ENCODE data around the gene TENT5C.
A peak's percentile ranks its signal among the peaks of the same experiment; 100 is the strongest.

The TENT5C gene

DNA sequence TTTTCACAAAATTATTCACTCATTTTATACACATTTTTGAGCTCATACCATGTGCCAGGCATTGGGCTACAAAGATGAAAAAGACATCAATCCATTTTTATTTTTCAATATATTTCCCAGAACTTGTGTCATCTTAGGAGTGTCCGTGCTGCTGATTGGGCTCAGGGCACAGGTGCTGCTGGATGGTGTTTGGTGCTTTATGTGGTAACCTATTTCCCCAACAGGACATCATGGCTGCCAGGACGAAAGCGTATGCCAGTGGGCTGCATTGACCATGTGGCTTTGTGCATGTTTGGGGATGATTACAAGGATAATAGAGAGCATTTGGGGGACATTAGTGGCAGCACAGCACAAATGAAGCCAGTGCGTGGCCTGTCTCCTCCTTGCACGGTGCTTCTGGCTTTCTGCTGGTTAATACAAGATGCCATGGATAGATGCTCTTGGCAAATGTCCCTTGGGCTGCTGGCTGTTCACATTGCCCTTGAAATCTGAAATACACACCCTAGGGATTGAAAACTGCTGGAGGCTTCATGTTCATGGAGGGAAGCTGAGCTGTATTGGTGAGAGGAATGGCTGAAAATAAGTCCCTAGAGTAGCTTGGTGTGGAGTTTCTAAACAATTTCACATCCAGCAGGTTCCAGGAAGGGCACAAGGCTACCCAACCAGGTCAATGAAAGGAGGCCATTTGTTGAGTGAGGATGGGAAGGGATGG, 52.3 kb downstream of the TENT5C start:
- DNase-seq (ENCODE audit: low spot score) = no peak

DNA sequence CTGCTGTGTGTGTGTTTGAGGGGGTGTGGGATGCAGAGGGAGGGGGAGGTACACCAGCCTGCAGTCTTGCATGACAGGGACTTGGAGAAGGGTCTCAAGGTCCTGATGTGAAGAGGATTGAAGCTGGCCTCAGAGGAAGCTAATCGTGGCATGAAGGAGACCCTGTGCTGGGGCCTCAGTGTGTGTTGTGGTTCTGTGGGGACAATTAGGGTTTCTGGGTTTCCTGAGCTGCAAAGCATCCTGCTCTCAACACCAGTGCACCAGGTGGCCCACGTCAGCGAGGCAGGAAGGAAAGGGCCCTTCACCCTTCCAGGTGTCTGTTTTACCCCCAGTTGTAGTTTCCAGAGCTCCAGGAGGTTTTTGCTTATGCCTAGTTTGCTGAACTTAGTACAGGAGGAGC, 52.8 kb downstream of the TENT5C start:
- DNase-seq (ENCODE audit: low spot score) = no peak

DNA sequence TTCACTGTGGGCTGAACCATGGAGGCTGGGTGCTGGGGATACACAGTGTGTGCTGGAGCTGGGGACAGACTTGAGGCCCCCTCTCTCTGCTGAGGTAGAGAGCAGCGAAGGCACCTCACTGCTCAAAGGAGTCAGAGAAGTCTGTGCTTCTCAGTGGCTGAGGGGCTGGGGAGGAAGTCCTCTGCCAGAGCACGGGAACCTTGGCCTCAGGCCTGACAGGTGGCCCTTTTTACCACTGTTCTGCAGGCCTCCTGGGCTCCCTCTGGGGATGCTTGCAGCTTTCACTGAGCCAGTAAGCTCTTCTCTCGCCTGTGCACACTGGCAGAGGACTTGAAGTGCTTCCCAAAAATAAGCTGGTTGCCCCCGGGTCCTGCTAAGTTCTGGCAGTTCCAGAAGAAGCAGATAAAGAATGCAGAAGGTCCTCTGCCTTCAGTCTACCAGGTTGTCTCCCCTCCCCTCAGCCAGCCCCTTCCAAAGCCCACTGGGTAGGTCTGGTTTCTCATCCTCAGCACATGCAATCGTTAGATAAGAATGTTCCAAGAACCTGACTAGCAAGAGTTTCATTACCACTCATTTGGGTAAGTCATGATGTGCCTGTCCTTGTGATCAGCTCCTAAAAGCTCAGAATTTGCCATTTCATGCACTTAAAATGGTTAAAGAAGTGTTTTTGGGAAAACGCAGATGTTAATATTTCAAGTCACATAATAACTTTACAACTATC, 53.9 kb downstream of the TENT5C start:
- no peak for DNase-seq (ENCODE audit: low spot score)

DNA sequence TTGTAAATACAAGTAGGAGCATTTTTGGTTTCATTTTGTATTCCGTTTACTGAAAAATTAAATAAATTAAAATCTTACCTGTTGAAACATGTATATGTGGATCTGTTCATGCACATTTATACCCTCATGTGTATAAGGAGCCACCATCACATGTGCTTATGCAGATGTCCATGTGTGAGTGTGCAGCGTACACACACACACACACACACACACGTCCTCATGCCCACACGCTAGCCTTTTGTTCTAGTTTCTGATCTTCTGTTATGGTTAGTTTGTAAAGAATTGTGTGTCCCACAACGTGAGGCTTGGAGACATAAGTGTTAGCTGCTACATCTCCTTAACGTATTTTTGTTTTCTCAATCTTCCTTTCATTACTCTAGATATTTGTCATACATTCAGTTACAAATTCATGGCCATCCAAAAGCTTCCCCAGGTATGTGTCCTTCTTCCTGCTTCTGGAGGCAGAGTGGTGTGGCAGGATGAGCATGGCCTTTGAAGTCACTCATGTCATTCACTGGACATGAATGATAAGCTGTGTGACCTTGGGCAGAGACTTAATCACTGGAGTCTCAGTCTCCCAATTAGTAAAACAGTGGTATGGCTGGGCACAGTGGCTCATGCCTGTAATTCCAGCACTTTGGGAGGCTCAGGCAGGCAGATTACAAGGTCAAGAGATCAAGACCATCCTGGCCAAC, 54.6 kb downstream of the TENT5C start:
- DNase-seq (ENCODE audit: low spot score) = no peak

DNA sequence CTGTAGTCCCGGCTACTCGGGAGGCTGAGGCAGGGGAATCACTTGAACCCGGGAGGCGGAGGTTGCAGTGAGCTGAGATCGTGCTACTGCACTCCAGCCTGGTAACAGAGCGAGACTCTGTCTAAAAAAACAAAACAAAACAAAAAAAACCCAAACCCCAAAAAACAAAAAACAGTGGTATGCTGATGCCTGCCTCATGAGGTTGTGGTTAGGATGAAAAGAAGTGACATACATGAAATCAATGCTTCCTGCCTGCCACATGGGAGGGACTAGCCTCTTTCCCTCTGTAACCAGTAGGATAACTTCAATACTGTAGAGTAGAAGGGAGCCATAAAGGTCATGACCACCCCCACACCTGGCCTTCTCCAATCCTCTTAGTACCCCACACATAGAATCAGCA, 55.2 kb downstream of the TENT5C start:
- DNase-seq (ENCODE audit: low spot score) = no peak

DNA sequence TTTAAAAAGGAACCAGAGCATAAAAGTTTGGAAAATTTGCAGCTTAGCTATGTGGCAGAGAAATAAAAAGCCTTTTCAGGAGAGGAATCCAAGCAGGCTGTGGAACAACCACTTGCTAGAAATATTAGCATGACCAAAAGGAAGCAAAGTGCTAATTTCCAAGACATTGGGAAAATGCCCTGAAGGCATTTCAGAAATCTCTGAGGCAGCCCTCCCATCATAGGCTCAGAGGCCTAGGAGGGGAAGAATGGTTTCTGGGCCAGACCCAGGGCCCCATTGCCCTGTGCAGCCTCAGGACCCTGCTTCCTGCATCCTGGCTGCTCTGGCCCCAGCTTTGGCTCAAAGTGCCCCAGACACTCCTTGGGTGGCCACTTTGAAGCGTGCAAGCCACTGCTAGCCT, 56.8 kb downstream of the TENT5C start:
- no peak for DNase-seq (ENCODE audit: low spot score)

DNA sequence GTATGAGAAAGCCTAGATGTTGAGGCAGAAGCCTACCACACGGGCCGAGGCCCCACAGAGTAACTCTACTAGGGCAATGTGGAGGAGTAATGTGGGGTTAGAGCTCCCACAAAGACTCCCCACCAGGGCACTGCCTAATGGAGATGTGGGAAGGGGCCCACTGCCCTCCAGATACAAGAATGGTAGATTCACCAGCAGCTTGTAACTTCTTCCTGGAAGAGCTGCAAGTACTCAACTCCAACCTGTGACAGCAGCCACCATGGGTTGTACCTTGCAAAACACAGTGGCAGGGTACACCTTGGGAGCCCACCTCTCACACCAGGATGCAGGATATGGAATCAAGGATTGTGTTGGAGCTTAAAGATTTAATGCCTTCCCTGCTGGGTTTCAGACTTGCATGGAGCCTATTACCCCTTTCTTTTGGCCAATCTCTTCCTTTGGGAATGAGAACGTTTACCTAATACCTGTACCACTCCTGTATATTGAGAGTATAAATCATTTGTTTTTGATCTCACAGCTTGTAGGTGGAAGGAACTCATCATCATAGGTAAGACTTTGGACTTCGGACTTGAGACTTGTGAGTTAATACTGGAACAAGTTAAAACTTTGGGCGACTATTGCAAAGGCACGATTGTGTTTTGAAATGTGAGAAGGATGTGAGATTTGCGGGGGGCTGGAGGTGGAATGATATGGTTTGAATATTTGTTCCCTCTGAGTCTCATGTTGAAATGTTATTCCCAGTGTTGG, 57.5 kb downstream of the TENT5C start:
- DNase-seq (ENCODE audit: low spot score) = no peak

DNA sequence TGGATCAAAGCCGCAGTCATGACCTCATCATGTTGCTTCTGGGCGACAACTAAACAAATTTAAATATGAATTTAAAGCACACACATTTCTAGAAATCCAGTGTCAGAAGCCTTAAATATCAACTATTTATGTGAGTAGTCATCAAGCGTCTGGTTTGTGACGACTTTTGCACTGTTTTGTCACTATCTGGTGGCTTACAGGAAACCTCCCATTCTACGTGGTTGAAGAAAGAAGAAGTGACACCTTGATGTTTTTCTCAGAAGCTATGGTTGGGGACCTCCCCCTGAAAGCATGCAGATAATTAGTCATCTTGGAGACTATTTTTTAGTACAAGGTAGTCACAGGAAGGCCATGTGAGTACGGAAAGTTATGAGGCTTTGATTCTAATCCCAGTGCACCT, 58.5 kb downstream of the TENT5C start:
- no peak for DNase-seq (ENCODE audit: low spot score)

DNA sequence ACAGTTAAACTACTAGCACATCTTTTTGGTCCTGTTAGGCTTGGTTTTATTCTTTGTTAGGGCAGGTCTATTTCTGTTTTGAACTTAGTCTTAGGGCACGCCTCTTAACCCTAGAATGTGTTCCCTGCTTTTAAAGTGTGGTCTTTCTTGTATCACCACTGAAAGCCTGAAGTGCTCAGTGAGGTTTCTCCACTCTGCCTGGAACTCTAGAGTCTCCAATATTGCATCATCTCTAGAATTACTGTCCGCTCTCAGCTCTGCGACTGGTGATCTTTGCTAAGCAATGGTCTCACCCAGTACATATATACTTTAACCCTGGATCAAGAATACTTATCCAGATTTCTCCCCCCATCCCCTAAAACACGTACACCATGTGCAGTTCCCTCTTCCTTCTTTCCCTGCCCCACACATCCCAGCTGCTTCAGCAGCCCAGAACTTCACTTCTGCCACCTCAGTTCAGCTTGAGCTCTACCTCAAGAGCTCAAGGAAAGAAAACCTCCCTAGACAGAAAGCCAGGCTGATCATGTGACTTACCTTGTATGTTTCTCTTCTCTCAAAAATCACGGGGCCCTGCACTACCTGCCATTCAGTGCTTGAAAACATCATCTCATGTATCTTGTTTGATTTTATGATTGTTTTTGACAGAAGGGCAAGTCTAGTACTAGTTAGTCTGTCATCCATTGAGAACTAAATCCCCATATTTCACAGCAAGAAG, 59.9 kb downstream of the TENT5C start:
- no peak for DNase-seq (ENCODE audit: low spot score)

DNA sequence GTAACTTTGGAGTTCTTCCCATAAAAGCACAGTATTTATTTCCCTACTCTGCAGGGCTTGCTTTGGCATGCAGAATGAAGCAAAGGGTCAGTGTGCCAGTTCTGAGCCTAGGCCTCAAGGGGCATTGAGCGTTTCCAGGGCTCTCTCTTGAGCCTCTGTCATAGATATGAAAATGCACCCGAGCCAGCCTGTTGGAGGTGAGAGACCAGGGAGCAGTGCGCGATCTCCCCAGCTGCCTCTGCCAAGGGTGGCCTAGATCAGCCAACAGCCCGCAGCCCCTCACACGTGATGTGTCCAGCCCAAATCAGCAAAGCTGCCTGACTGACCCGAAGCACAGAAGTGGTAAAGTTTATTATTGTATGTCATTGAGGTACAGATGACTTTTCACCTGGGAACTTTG, 63.7 kb downstream of the TENT5C start:
- no peak for DNase-seq (ENCODE audit: low spot score)

DNA sequence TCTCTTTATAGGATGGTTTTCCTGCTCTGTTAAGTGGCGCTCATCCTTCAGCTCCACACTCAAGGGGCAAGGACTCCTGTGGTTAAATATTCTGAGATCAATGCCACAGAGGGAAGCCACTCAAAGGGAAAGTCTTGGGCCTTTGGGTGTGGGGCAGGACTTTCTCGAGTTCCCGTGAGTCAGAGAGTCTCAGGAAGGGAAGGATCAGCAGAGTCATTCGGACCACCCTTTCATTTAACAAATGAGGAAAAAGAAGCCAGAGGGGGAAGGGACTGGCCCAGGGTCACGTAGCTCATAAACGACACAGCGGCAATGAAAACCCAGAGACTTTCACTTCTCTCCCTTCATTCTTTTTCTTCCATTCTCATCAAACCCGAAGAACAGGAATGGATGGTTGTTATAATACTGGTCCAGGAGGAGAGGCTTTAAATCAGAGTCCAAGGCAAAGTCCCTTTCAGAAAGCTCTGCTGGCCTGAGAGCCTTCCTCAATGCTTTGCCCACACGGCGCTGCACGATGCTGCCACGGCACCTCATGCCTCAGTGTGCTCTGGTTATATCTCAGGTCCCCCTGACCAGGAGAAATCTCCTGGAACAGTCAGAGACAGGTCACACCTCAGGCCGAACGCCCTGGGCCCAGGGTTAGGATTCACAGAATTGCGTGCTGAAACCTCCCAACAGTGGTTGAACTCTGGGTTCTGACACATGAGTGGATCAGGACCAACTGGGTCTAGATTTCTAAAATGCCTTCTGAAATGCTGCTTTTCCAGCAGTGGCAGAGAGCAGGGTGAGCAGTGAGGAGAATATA, 65.3 kb downstream of the TENT5C start:
- no peak for DNase-seq (ENCODE audit: low spot score)

DNA sequence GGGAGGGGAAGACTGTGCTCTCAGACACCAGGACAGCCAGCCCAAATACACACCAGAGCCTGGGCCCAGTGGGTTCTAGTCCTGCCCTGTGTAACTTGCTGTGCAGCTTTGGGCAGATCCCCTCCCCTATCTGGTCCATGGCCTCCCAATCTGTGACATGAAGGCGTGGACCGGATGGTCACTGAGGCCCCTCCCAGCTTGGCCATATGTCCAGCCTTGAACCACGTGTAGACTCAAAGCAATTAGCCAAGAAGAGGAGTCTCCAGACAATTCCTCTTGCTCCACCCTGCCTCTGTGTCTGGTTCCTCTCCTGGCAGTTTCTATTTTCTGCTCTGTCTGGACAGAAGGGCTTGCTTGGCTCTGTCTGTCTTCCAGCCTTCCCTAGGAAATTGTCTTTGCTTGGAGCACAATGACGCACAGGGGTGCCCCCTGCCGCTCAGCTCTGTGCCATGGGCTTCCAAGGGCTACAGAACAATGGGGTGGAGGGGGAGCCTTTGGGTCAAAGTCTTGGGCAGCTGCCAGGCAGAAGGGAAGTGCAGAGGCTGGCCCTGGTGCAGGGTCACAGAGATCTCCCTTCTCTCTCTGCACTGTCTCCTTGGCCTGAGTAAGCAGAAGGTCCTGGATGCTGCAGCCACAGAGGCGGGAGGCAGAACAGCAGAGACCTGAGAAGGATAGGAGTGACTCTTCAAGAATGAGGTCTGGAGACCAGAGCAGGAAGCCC, 66.1 kb downstream of the TENT5C start:
- peak; percentile 48 for DNase-seq (ENCODE audit: low spot score)

DNA sequence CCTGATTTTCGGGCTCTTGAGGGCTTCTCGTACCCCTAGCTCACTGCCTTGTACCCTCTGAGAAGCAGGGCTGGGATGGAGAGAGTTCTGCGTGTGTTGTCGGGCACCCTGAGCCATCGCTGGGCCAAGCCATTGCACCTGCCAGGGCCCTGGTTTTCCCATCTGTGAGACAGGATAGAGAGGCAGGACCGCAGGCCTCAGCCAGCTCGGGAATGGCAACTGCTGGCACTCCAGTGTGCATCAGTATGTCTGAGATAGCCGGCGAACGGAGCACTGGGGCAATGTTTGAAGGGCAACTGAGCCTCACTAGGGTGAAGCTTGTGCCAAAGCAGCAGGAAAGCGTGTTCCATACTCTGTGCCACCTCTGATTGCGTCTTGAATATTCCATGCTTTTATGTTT, 66.9 kb downstream of the TENT5C start:
- DNase-seq (ENCODE audit: low spot score) = no peak

DNA sequence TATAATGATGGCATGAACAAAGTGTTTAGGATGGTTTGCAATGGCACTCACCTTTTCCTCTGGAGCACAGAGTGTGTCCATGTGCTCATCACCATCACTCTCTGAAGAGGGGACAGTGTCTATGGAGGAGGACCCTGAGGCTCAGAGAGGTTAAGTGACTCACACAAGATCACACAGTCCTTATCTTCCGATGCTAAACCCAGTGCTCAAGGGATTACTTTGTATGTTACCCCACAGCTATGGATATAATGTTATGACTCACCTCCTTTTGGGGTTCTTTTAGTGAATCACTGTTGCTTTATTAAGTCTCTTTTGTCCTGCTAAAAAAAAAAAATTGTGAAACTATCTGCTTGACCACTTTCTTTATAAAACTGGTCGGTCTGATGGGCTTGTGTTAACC, 67.6 kb downstream of the TENT5C start:
- DNase-seq (ENCODE audit: low spot score) = peak; percentile 64

DNA sequence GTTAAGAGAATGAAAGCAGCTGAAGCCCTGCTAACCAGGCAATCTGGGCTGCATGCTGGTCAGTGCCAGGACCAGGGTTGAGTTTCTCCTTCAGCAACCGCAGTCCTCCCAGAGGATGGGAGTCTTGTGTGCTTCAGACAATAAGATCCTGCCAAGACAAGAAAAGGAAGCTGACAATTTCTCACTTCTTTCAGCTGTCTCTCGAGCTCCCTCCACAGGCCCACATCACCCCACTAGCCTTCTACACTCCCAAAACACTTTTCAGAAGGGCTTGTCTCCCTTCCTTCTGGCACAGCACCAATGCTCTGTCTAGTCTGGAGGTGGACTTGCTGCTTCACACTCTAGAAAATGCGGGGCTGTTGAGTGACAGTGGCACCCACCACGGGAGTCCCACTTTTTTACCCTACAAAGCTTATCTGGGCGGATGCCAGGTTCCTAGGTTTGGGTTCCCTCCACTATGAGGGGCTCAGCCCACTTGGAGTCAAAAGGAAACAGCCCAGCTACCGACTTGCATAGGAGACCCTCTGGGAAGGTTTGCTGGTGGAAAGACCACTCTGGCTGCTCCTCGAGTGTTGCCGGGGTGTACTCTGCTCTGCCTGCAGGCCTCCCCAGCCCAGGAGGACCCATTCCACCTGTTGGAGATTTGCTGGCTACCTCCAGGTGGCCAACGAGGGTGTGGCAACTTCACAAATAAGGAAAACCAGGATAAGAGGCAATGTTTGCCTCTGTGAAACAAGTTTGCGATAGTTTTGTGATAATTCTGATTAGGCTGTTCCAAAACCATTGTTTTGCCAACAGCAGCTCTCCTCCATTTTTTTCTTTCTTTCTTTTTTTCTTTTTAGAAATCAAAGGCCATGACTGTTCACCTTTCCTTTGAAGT, 68.9 kb downstream of the TENT5C start:
- no peak for DNase-seq (ENCODE audit: low spot score)

DNA sequence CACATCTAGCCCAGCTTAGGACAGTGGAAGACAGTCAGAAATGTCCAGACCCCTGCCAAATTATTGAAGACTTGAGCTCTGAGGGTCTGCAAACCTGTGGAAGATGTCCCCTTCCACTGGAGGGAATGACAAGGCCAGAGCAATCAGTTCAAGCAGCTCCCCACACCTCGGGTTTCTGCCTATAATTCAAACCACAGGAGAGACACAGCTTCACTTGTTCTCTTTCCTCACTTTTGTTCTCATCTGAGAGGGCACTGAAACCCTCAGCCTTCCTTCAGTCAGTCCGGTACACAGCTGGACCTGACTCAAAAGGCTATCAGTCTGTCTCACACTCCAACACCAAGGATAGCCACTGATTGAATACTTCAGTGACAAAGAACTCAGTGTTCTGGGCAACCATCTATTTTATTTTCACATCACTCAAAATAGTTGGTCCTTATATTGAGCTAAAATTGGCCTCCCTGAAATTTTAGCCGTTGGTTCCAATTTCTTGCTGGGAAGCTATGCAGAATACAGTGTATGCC, 70.1 kb downstream of the TENT5C start:
- no peak for DNase-seq (ENCODE audit: low spot score)

DNA sequence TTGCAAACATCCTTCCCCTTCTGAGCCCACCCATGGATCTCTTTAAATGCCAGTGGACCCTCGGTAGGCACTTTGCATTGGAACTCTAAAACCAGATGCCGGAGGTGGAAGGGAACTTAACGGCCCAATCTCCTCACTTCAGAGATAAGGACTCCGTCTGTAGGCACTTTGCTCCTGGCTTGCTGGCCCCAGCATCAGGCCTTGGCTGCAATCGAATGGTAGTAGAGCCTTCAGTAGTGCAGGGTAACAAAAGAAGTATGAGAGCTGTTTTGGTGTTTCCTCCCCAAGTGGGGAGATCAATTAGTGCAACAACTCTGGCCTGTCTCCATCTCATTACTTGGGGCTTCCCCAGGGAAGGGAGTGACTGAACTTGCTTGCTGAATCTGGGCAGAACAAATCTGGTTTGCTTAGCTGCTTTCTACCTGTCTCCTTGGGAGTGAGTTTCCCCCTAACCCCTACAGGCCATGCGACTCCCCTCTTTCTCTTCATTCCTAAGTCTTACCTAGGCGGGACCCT, 70.8 kb downstream of the TENT5C start:
- DNase-seq (ENCODE audit: low spot score) = no peak
